H1 (cell line): Measurements from ENCODE around the gene FBXO44. TPM values are rescaled to one million over a fixed set of nuclear protein-coding genes. Genes with fewer than 3 reads are reported as not detected.

Experiments
- CEBPB ChIP-seq: IDR thresholded peaks from 2 replicates; pipeline ENCODE4 v1.6.1; 2012; ENCODE audit warnings: low read depth, low read length
- SP4 ChIP-seq: IDR thresholded peaks from 2 replicates; pipeline ENCODE4 v1.6.1; 2012; ENCODE audit warnings: low read length, inconsistent platforms
- polyA plus RNA-seq, 7 experiments: library from polyadenylated mRNA; depleted of rRNA in 3 of 7; stranded (reverse) in 5 of 7; unstranded in 2 of 7; fragments of >200 nt in 5 of 7; fragments of 200-250 nt in 2 of 7; gene quantifications; 1 replicate in 5 of 7; 2 replicates in 1 of 7; 4 replicates in 1 of 7; pipeline versions ENCODE4 v1.2.1 to v1.2.3, GENCODE V29; 2011 to 2013; ENCODE audit warnings: missing spikeins in 2 of 7, mixed read lengths in 2 of 7
- total RNA-seq: library from RNA; stranded (reverse); fragmentation: NEBNext Ultra II Directional; extraction: Animal tissue kit (Norgen Biotek cat#: 25700); gene quantifications from 2 replicates; pipeline ENCODE4 v1.2.1, GENCODE V29; 2021

FBXO44 gene
- total and polyA plus RNA-seq, 2 of the 8 experiments (the other 6 are each of a cell fraction or from before 2014, with no cell fraction given), result 27.0 to 27.2 TPM

GRCh38 chr1:11678442-11678841 lies 23.8 kb downstream of the FBXO44 start (continued):
- no peak for TF ChIP-seq CEBPB
- no peak for TF ChIP-seq SP4
